Activated CD4-positive, alpha-beta T cell treated with anti-CD3 and anti-CD28 coated beads, Interleukin-2, amount 50 U/mL, for 48 hours (primary cell): ENCODE results near the gene CMTM8.

Experiments used
- DNase-seq, 2 experiments: peaks; one replicate each; pipeline ENCODE4 v3.0.0-alpha.2; 2020

CMTM8 gene

DNA sequence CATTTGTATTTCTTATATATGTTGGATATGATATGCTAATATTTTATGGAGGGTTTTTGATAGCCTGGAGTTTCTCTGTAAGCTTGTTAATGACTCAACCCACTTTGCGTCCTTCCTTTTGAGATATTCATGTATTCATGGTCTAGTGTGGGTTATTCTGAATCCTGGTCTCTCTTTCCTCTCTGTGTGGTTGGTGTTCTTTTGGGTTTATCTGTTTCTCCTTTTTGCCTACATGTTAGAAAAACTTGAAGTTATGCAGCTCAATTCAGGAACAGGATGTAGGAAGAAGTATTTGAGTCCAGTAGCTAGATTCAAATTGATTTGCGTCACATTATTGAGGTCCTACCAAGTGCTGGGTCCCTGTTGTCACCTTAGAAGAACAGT lies 181.3 kb downstream of the CMTM8 start:
- no peak for DNase-seq
